H9 (cell line): ENCODE results near the gene FBXO5. TPM values are rescaled to one million over a fixed set of nuclear protein-coding genes. Genes with fewer than 3 reads are reported as not detected.

Experiments used
- DNase-seq: peaks from one replicate; pipeline ENCODE4 v3.0.0-alpha.2; 2017
- H2AFZ ChIP-seq: one replicate; pipeline ENCODE4 v1.6.1; 2013; ENCODE audit warnings: mild to moderate bottlenecking, low read length, control low read depth, moderate library complexity
- H2AK5ac ChIP-seq: 2 replicates; pipeline ENCODE4 v1.6.1; 2013; ENCODE audit warnings: low read length, control low read depth, mixed read lengths; ENCODE audit not compliant: insufficient read length
- H2BK120ac ChIP-seq: one replicate; pipeline ENCODE4 v1.6.1; 2013; ENCODE audit warnings: low read depth, mild to moderate bottlenecking, low read length, control low read depth, inconsistent platforms; ENCODE audit not compliant: poor library complexity, severe bottlenecking
- H2BK12ac ChIP-seq: 2 replicates; pipeline ENCODE4 v1.6.1; 2013; ENCODE audit warnings: low read length, control low read depth, mixed read lengths, low read depth; ENCODE audit not compliant: insufficient read length
- H2BK15ac ChIP-seq: 2 replicates; pipeline ENCODE4 v1.6.1; 2013; ENCODE audit warnings: low read depth, low read length, control low read depth
- H2BK20ac ChIP-seq: one replicate; pipeline ENCODE4 v1.6.1; 2013; ENCODE audit warnings: low read depth, mild to moderate bottlenecking, low read length, control low read depth, inconsistent platforms; ENCODE audit not compliant: poor library complexity, severe bottlenecking
- H2BK5ac ChIP-seq: 2 replicates; pipeline ENCODE4 v1.6.1; 2013; ENCODE audit warnings: low read length, control low read depth, mixed read lengths; ENCODE audit not compliant: insufficient read length
- H3K14ac ChIP-seq: 2 replicates; pipeline ENCODE4 v1.6.1; 2013; ENCODE audit warnings: low read length, control low read depth; ENCODE audit not compliant: insufficient read depth
- H3K18ac ChIP-seq: 2 replicates; pipeline ENCODE4 v1.6.1; 2013; ENCODE audit warnings: low read depth, mild to moderate bottlenecking, mixed read lengths, low read length, control low read depth; ENCODE audit not compliant: insufficient read length
- H3K23ac ChIP-seq: 2 replicates; pipeline ENCODE4 v1.6.1; 2013; ENCODE audit warnings: low read length, control low read depth, mixed read lengths, low read depth; ENCODE audit not compliant: insufficient read length
- H3K23me2 ChIP-seq: 2 replicates; pipeline ENCODE4 v1.6.1; 2013; ENCODE audit warnings: low read depth, mild to moderate bottlenecking, mixed read lengths, low read length, control low read depth; ENCODE audit not compliant: insufficient read length, poor library complexity, severe bottlenecking
- H3K27ac ChIP-seq: 2 replicates; pipeline ENCODE4 v1.5.1; 2013; ENCODE audit warnings: low read length, control low read depth, mixed read lengths, low read depth; ENCODE audit not compliant: insufficient read length
- H3K27me3 ChIP-seq: 2 replicates; pipeline ENCODE4 v1.6.1; 2013; ENCODE audit warnings: low read length, control low read depth, inconsistent platforms; ENCODE audit not compliant: insufficient read depth
- H3K4ac ChIP-seq: 2 replicates; pipeline ENCODE4 v1.6.1; 2013; ENCODE audit warnings: low read depth, mild to moderate bottlenecking, control low read depth, inconsistent platforms, low read length, moderate library complexity
- H3K4me1 ChIP-seq: 2 replicates; pipeline ENCODE4 v1.6.1; 2013; ENCODE audit warnings: low read length, control low read depth, inconsistent platforms; ENCODE audit not compliant: insufficient read depth
- H3K4me2 ChIP-seq: 2 replicates; pipeline ENCODE4 v1.6.1; 2013; ENCODE audit warnings: low read length, control low read depth, mixed read lengths; ENCODE audit not compliant: insufficient read length, insufficient read depth
- H3K56ac ChIP-seq: 2 replicates; pipeline ENCODE4 v1.6.1; 2013; ENCODE audit warnings: low read depth, mild to moderate bottlenecking, mixed read lengths, low read length, control low read depth; ENCODE audit not compliant: insufficient read length
- H3K79me1 ChIP-seq: 2 replicates; pipeline ENCODE4 v1.6.1; 2013; ENCODE audit warnings: low read depth, mild to moderate bottlenecking, moderate library complexity, low read length, control low read depth, inconsistent platforms; ENCODE audit not compliant: insufficient read depth, poor library complexity, severe bottlenecking
- H3K79me2 ChIP-seq: 2 replicates; pipeline ENCODE4 v1.6.1; 2013; ENCODE audit warnings: low read length, control low read depth, inconsistent platforms; ENCODE audit not compliant: insufficient read depth
- H3K9ac ChIP-seq: 2 replicates; pipeline ENCODE4 v1.6.1; 2013; ENCODE audit warnings: low read length, control low read depth, mixed read lengths; ENCODE audit not compliant: insufficient read length; ENCODE audit errors: extremely low read depth
- H3K9me3 ChIP-seq: one replicate; pipeline ENCODE4 v1.6.1; 2013; ENCODE audit warnings: low read depth, low read length, inconsistent platforms; ENCODE audit not compliant: control insufficient read depth
- H3T11ph ChIP-seq: one replicate; pipeline ENCODE4 v1.6.1; 2013; ENCODE audit warnings: mild to moderate bottlenecking, low read length, control low read depth, inconsistent platforms
- H4K20me1 ChIP-seq: one replicate; pipeline ENCODE4 v1.6.1; 2013; ENCODE audit not compliant: control insufficient read depth, insufficient read length, insufficient read depth
- H4K5ac ChIP-seq: 2 replicates; pipeline ENCODE4 v1.6.1; 2013; ENCODE audit warnings: low read depth, mild to moderate bottlenecking, mixed read lengths, low read length, control low read depth; ENCODE audit not compliant: insufficient read length
- H4K8ac ChIP-seq: replicated peaks from 2 replicates; pipeline ENCODE4 v1.6.1; 2013; ENCODE audit warnings: low read length, control low read depth, mixed read lengths, low read depth; ENCODE audit not compliant: insufficient read length
- H4K91ac ChIP-seq: 2 replicates; pipeline ENCODE4 v1.6.1; 2013; ENCODE audit warnings: low read depth, mild to moderate bottlenecking, moderate library complexity, mixed read lengths, low read length, control low read depth; ENCODE audit not compliant: insufficient read length
- H3K27ac Mint-ChIP-seq, 3 experiments: 2 replicates in 2 of 3; 3 replicates in 1 of 3; pipeline ENCODE4 v1.8.0; 2020 to 2021; ENCODE audit warnings: mixed read lengths in 3 of 3, mild to moderate bottlenecking in 1 of 3, moderate library complexity in 1 of 3
- H3K27me3 Mint-ChIP-seq: 2 replicates; pipeline ENCODE4 v1.8.0; 2021; ENCODE audit warnings: low read depth, mild to moderate bottlenecking, moderate library complexity, mixed read lengths
- H3K36me3 Mint-ChIP-seq, 3 experiments: 2 replicates in 2 of 3; 3 replicates in 1 of 3; pipeline ENCODE4 v1.8.0; 2020 to 2021; ENCODE audit warnings: low read depth in 3 of 3, mixed read lengths in 3 of 3; ENCODE audit not compliant: insufficient read depth in 1 of 3
- H3K4me1 Mint-ChIP-seq, 2 experiments: 2 replicates each; pipeline ENCODE4 v1.8.0; 2020; ENCODE audit warnings: mixed read lengths in 2 of 2
- H3K4me3 Mint-ChIP-seq, 2 experiments: 2 replicates in 1 of 2; 3 replicates in 1 of 2; pipeline ENCODE4 v1.8.0; 2020 to 2021; ENCODE audit warnings: mild to moderate bottlenecking in 2 of 2, mixed read lengths in 2 of 2, moderate library complexity in 1 of 2
- H3K9me3 Mint-ChIP-seq, 2 experiments: 2 replicates in 1 of 2; 3 replicates in 1 of 2; pipeline ENCODE4 v1.8.0; 2020; ENCODE audit warnings: mild to moderate bottlenecking in 2 of 2, mixed read lengths in 2 of 2, moderate library complexity in 1 of 2
- CTCF ChIP-seq: fragments of 200-600 bp; sonication (generic); conservative IDR thresholded peaks from 3 replicates; pipeline ENCODE4 v1.8.0; 2021; ENCODE audit warnings: antibody characterized with exemption, mild to moderate bottlenecking
- WGBS: extraction: QIAGEN DNeasy Blood & Tissue Kit; methylation state at CpG from one replicate; pipeline ENCODE4 v1.1.7; 2013; ENCODE audit warnings: missing lambda C conversion rate, low lambda C conversion rate, mixed read lengths; ENCODE audit not compliant: insufficient read length; ENCODE audit errors: extremely low coverage; 5-methylcytosine and 5-hydroxymethylcytosine counted together
- total RNA-seq: library from RNA; stranded (reverse); gene quantifications from 2 replicates; pipeline ENCODE4 v1.2.1, GENCODE V29; 2021

FBXO5 gene
- total RNA-seq, 1 experiment from 2014 or later, result 47.6 TPM

- no peak overlapping the region for H3K56ac ChIP-seq
- H2BK15ac ChIP-seq, result no peak overlapping the region
- Mint-ChIP-seq H3K4me3 (no peak overlapping the region), H3K27me3 (no peaks in the 10 kb centered on the region), H3K27ac (no peak overlapping the region), H3K9me3 (no peaks in the 10 kb centered on the region; a peak in 1 of 5 replicates), H3K4me1 (peaks cover 14 to 18% of the 10 kb centered on the region in 2 experiments), H3K36me3 (no peaks in the 10 kb centered on the region)
- no peak overlapping the region for H3K9ac ChIP-seq
- no peak overlapping the region for H2AFZ ChIP-seq
- no peaks in the 10 kb centered on the region for H3K9me3 ChIP-seq
- peaks cover 4% of the 10 kb centered on the region; the same call in 1 of the 2 replicates for H3K4me1 ChIP-seq
- no peak overlapping the region for H3K4ac ChIP-seq
- no peaks in the 10 kb centered on the region for H4K20me1 ChIP-seq
- no peak overlapping the region for H3K27ac ChIP-seq
- no peaks in the 10 kb centered on the region for H3K23me2 ChIP-seq
- no peak overlapping the region for H2BK20ac ChIP-seq
- H2AK5ac ChIP-seq, result no peak overlapping the region
- H2BK12ac ChIP-seq, result no peak overlapping the region
- H4K91ac ChIP-seq, result no peak overlapping the region
- no peak overlapping the region for H3K18ac ChIP-seq
- no peaks in the 10 kb centered on the region for H3K27me3 ChIP-seq
- peak overlapping the region; percentile 24 for H3K4me2 ChIP-seq
- H2BK120ac ChIP-seq, result no peak overlapping the region
- WGBS, result no CpG with 5 or more reads among the region's 1 CpG
- no peak for DNase-seq
- H4K5ac ChIP-seq, result no peak overlapping the region
- TF ChIP-seq CTCF, result no peak
- H2BK5ac ChIP-seq, result no peak overlapping the region
- no peaks in the 10 kb centered on the region for H3K79me2 ChIP-seq
- H3K79me1 ChIP-seq, result no peaks in the 10 kb centered on the region
- H4K8ac ChIP-seq, result no peak overlapping the region
- H3K23ac ChIP-seq, result no peak overlapping the region
- no peak overlapping the region for H3T11ph ChIP-seq
- H3K14ac ChIP-seq, result no peak overlapping the region
Measured at GRCh38 chr6:152952045-152952444, 30.8 kb downstream of the FBXO5 start.
